ENCODE results near the gene VSNL1.

GRCh38 chr2:17593445-17593840 is 52.9 kb downstream of the VSNL1 start:
- TF ChIP-seq CTCF (IDR thresholded peaks at IDR 0.05): no peak
- TF ChIP-seq EZH2 (IDR thresholded peaks at IDR 0.05; ENCODE audit: borderline replicate concordance, insufficient read depth, low read depth, low read length, poor library complexity, severe bottlenecking): no peak

Measured in B cell (primary cell).